GM23338 (cell line): ENCODE data around the gene BEST1. TPM values are rescaled to one million over a fixed set of nuclear protein-coding genes. Genes with fewer than 3 reads are reported as not detected.

Experiments used
- ATAC-seq: fragments of 200-7000 bp; cut with Tn5 transposase; 3 replicates; pipeline ENCODE4 v1.9.1; 2020
- DNase-seq: peaks from one replicate; pipeline ENCODE4 v3.0.0-alpha.2; 2015; ENCODE audit warnings: low spot score
- H2AFZ ChIP-seq: fragments of 200-600 bp; sonication (generic); 2 replicates; pipeline ENCODE4 v1.8.0; 2016; ENCODE audit warnings: antibody characterized with exemption, mild to moderate bottlenecking, moderate library complexity
- H3F3A ChIP-seq: fragments of 200-600 bp; sonication (generic); replicated peaks from 2 replicates; pipeline ENCODE4 v1.8.0; 2017; ENCODE audit warnings: antibody characterized with exemption, mixed run types, low read depth
- H3K27ac ChIP-seq: fragments of 200-600 bp; sonication (generic); 2 replicates; pipeline ENCODE4 v1.6.1; 2016; ENCODE audit warnings: low read depth
- H3K27me3 ChIP-seq: fragments of 200-600 bp; sonication (generic); 2 replicates; pipeline ENCODE4 v1.8.0; 2016; ENCODE audit warnings: mild to moderate bottlenecking, mixed run types, moderate library complexity; ENCODE audit not compliant: insufficient read depth
- H3K36me3 ChIP-seq: fragments of 200-600 bp; sonication (generic); 2 replicates; pipeline ENCODE4 v1.8.0; 2016; ENCODE audit warnings: mild to moderate bottlenecking; ENCODE audit not compliant: insufficient read depth
- H3K4me1 ChIP-seq: fragments of 200-600 bp; sonication (generic); 2 replicates; pipeline ENCODE4 v1.8.0; 2016; ENCODE audit warnings: mild to moderate bottlenecking, moderate library complexity; ENCODE audit not compliant: insufficient read depth
- H3K4me2 ChIP-seq: fragments of 200-600 bp; sonication (generic); 2 replicates; pipeline ENCODE4 v1.7.1; 2017; ENCODE audit warnings: mixed run types
- H3K4me3 ChIP-seq: fragments of 200-600 bp; sonication (generic); 2 replicates; pipeline ENCODE4 v1.6.1; 2016; ENCODE audit warnings: mixed run types
- H3K79me2 ChIP-seq: fragments of 200-600 bp; sonication (generic); replicated peaks from 2 replicates; pipeline ENCODE4 v1.8.0; 2017; ENCODE audit warnings: mild to moderate bottlenecking; ENCODE audit not compliant: insufficient read depth
- H3K9me2 ChIP-seq: fragments of 200-600 bp; sonication (generic); 2 replicates; pipeline ENCODE4 v1.8.0; 2017; ENCODE audit not compliant: insufficient read depth
- H4K20me1 ChIP-seq: fragments of 200-600 bp; sonication (generic); replicated peaks from 2 replicates; pipeline ENCODE4 v1.8.0; 2017; ENCODE audit warnings: mild to moderate bottlenecking; ENCODE audit not compliant: insufficient read depth
- H3K27ac Mint-ChIP-seq: 2 replicates; pipeline ENCODE4 v1.8.0; 2020; ENCODE audit warnings: inconsistent platforms, mild to moderate bottlenecking, moderate library complexity, mixed read lengths
- H3K27me3 Mint-ChIP-seq: 3 replicates; pipeline ENCODE4 v1.8.0; 2022; ENCODE audit warnings: low read depth, mild to moderate bottlenecking, moderate library complexity, mixed read lengths, inconsistent platforms; ENCODE audit not compliant: insufficient read depth, poor library complexity
- H3K36me3 Mint-ChIP-seq: 3 replicates; pipeline ENCODE4 v1.8.0; 2021; ENCODE audit warnings: low read depth, mild to moderate bottlenecking, inconsistent platforms, moderate library complexity, mixed read lengths
- H3K4me1 Mint-ChIP-seq: 3 replicates; pipeline ENCODE4 v1.8.0; 2020; ENCODE audit warnings: mild to moderate bottlenecking, inconsistent platforms, mixed read lengths
- H3K4me3 Mint-ChIP-seq: 3 replicates; pipeline ENCODE4 v1.8.0; 2021; ENCODE audit warnings: moderate library complexity, mild to moderate bottlenecking, inconsistent platforms, mixed read lengths
- H3K9me3 Mint-ChIP-seq: 3 replicates; pipeline ENCODE4 v1.8.0; 2020; ENCODE audit warnings: moderate library complexity, mild to moderate bottlenecking, inconsistent platforms, mixed read lengths
- CREB1 ChIP-seq: fragments of 250-450 bp; sonication (Bioruptor Pico); IDR thresholded peaks from 2 replicates; pipeline ENCODE4 v1.5.0; 2020; ENCODE audit warnings: low read depth, mild to moderate bottlenecking, moderate library complexity
- EZH2 ChIP-seq: fragments of 200-600 bp; sonication (generic); IDR thresholded peaks from one replicate; pipeline ENCODE4 v1.8.0; 2017; ENCODE audit warnings: antibody characterized with exemption, mild to moderate bottlenecking, low read depth; ENCODE audit not compliant: unreplicated experiment
- EZH2phosphoT487 ChIP-seq: fragments of 200-600 bp; sonication (generic); IDR thresholded peaks from one replicate; pipeline ENCODE4 v1.8.1; 2018; ENCODE audit warnings: antibody characterized with exemption; ENCODE audit not compliant: unreplicated experiment
- JUNB ChIP-seq: IDR thresholded peaks from one replicate; pipeline ENCODE4 v1.6.1; 2016; ENCODE audit warnings: antibody characterized with exemption; ENCODE audit not compliant: unreplicated experiment
- NANOG ChIP-seq: IDR thresholded peaks from 2 replicates; pipeline ENCODE4 v1.6.1; 2016; ENCODE audit warnings: antibody characterized with exemption, borderline replicate concordance
- POLR2AphosphoS5 ChIP-seq: IDR thresholded peaks from 2 replicates; pipeline ENCODE4 v1.6.1; 2016; ENCODE audit warnings: antibody characterized with exemption, low read depth
- REST ChIP-seq: IDR thresholded peaks from one replicate; pipeline ENCODE4 v1.6.1; 2018; ENCODE audit warnings: antibody characterized with exemption; ENCODE audit not compliant: unreplicated experiment
- ZNF114 ChIP-seq: fragments of 250-450 bp; sonication (Bioruptor Pico); IDR thresholded peaks from 2 replicates; pipeline ENCODE4 v1.5.0; 2020; ENCODE audit warnings: mild to moderate bottlenecking, moderate library complexity
- ZNF331 ChIP-seq: fragments of 250-450 bp; sonication (Bioruptor Pico); IDR thresholded peaks from 2 replicates; pipeline ENCODE4 v1.5.0; 2020; ENCODE audit warnings: low read depth, mild to moderate bottlenecking, moderate library complexity
- polyA plus RNA-seq: library from polyadenylated mRNA; unstranded; fragments of >200 nt; fragmentation: Nextera tagmentation; extraction: Ambion mirVana; gene quantifications from 2 replicates; pipeline ENCODE4 v1.2.1, GENCODE V29; 2016
- total RNA-seq: library from RNA; depleted of rRNA; stranded (reverse); fragments of >200 nt; shearing (Covaris generic); gene quantifications from 2 replicates; pipeline ENCODE4 v1.2.3, GENCODE V29; 2014
- TF ChIP-seq, protein P1 (sequence below), 2 experiments: fragments of 200-600 bp in 1 of 2; sonication (generic) in 1 of 2; conservative IDR thresholded peaks; 2 replicates each; pipeline versions ENCODE4 v1.5.1 to v1.6.1; 2016 to 2017; ENCODE audit warnings: antibody characterized with exemption in 2 of 2, low read depth in 2 of 2, mild to moderate bottlenecking in 2 of 2, moderate library complexity in 1 of 2

The BEST1 gene
- total and polyA plus RNA-seq, 2 experiments from 2014 or later: 0.35 to 0.44 TPM

DNA sequence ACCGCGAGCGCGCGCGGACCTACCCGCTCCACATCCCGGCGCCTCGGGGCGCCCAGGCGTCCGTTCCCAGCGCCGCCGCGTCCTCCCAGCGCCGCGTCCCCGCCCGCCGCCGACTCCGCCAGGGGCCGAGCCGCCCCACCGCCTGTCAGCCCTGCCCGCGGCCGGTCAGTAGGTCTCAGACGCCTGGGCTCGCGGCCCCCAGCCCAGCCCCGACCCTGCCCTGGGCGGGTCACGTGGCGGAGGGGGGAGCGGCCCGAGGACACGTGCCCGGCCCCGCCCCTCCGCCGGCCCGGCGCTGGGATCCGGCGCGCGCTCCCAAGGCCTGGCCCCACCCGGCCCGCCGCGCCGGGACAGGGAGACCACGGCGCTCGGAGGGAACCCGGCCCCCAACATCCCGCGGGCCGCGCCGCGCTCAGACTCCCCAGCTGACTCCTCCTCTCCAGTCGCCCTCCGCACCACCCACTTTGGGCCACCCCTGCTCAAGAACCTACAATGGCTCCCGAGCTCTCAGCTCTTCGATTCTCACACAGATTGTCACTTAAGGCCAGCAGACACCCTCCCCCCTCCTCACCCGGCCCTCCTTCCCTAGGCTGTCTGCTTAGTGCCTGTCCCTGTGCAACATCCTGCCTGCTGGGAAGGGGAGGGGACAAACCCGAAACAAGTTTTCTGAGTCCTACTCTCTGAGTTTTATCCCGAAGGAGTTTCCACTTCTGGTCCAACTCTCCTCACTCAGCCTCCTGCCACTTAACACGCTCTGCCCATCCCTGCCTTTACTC is 32.6 kb upstream of the BEST1 start, which contains the start of gene RAB3IL1:
TSS of gene RAB3IL1 (minus strand) at position 233 of the 776 bp plus-strand sequence. CDS start at position 34, 199 bp downstream.
- Histone ChIP-seq H4K20me1 (no peaks in the 10 kb centered on the region), H3K36me3 (no peaks in the 10 kb centered on the region), H3K4me1 (peaks cover 5% of the 10 kb centered on the region), H3K79me2 (no peaks in the 10 kb centered on the region), H3K27me3 (peaks cover 23% of the 10 kb centered on the region), H3K9me2 (no peaks in the 10 kb centered on the region), H3K4me3 (peak within 1 kb of the TSS; percentile 61), H2AFZ (peak within 1 kb of the TSS; percentile 86), H3K27ac (no peak within 1 kb of the TSS), H3K4me2 (peak within 1 kb of the TSS; percentile 86), H3F3A (no peaks in the 10 kb centered on the region)
- DNase-seq (peak; percentile 81), ATAC-seq (peak; percentile 82)
- Mint-ChIP-seq H3K27me3 (peaks cover 35% of the 10 kb centered on the region), H3K4me1 (peaks cover 11% of the 10 kb centered on the region; the same call in 2 of the 3 replicates), H3K36me3 (no peaks in the 10 kb centered on the region; the same call in 2 of the 3 replicates), H3K4me3 (peak within 1 kb of the TSS; percentile 77), H3K27ac (no peak within 1 kb of the TSS), H3K9me3 (no peaks in the 10 kb centered on the region; the same call in 2 of the 3 replicates)
- no peak for TF ChIP-seq ZNF114 (CRISPR knock-in tag)
- TF ChIP-seq NANOG: no peak
- no peak for TF ChIP-seq EZH2
- TF ChIP-seq, protein P1, sequence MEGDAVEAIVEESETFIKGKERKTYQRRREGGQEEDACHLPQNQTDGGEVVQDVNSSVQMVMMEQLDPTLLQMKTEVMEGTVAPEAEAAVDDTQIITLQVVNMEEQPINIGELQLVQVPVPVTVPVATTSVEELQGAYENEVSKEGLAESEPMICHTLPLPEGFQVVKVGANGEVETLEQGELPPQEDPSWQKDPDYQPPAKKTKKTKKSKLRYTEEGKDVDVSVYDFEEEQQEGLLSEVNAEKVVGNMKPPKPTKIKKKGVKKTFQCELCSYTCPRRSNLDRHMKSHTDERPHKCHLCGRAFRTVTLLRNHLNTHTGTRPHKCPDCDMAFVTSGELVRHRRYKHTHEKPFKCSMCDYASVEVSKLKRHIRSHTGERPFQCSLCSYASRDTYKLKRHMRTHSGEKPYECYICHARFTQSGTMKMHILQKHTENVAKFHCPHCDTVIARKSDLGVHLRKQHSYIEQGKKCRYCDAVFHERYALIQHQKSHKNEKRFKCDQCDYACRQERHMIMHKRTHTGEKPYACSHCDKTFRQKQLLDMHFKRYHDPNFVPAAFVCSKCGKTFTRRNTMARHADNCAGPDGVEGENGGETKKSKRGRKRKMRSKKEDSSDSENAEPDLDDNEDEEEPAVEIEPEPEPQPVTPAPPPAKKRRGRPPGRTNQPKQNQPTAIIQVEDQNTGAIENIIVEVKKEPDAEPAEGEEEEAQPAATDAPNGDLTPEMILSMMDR (conservative IDR thresholded peaks at IDR 0.05; ENCODE audit: low read depth in 2 of 2): no peak

DNA sequence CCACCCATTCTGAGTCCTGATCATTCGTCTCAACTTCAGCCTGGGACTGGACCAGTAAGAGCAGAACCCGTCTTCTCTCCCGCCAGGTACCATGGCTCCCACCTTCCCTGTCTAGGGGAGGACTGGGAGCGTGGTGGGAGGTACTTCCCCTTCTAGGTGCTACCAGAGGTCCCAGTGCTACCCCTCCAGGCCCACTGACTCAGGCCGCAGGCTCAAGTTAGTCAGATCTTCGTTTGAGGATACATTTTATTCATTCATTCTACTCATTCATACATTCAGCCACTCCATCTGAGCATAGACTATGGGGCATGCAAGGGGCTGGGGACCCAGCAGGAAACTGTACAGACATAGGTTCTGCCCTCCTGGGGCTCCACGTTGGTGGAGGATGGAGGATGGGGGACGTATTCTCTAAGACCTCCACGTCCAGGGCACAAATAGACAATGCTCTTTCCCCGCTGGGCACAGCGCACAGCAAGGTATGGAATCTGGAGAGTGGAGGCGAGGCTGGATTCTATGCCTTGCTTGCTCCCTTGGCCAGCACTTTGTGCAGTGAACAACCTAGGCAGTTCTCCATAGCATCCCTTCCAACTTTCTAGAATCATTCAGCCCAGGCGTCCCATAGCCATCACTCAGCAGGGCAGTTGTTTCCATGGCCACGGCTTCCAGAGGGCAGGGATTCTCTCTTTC is 31.8 kb upstream of the BEST1 start:
- H3K27ac Mint-ChIP-seq: no peak overlapping the region
- peaks cover 23% of the 10 kb centered on the region for H3K27me3 ChIP-seq
- H3K4me1 ChIP-seq: peaks cover 14% of the 10 kb centered on the region
- peaks cover 20% of the 10 kb centered on the region for H3K4me1 Mint-ChIP-seq
- peaks cover 4% of the 10 kb centered on the region; the same call in 1 of the 2 replicates for H3F3A ChIP-seq
- H3K4me3 ChIP-seq: peak overlapping the region; percentile 61; the same call in 1 of the 2 replicates
- no peaks in the 10 kb centered on the region for H3K9me2 ChIP-seq
- ATAC-seq (no peak), DNase-seq (no peak)
- no peaks in the 10 kb centered on the region for H3K36me3 ChIP-seq
- H3K27ac ChIP-seq: no peak overlapping the region
- no peak overlapping the region for H2AFZ ChIP-seq
- H3K4me3 Mint-ChIP-seq: peak overlapping the region; percentile 77
- no peaks in the 10 kb centered on the region for H3K79me2 ChIP-seq
- H3K27me3 Mint-ChIP-seq: peaks cover 34% of the 10 kb centered on the region
- H3K4me2 ChIP-seq: peak overlapping the region; percentile 86
- H3K36me3 Mint-ChIP-seq: no peaks in the 10 kb centered on the region; the same call in 2 of the 3 replicates
- no peaks in the 10 kb centered on the region for H4K20me1 ChIP-seq
- no peaks in the 10 kb centered on the region; the same call in 2 of the 3 replicates for H3K9me3 Mint-ChIP-seq
- no peak for TF ChIP-seq POLR2AphosphoS5
- TF ChIP-seq EZH2phosphoT487: no peak
- TF ChIP-seq REST: no peak
- no peak for TF ChIP-seq NANOG
- TF ChIP-seq, protein P1 (conservative IDR thresholded peaks at IDR 0.05; ENCODE audit: low read depth in 2 of 2): no peak
- no peak for TF ChIP-seq JUNB
- no peak for TF ChIP-seq CREB1 (CRISPR knock-in tag)
- TF ChIP-seq ZNF331 (CRISPR knock-in tag): no peak
